ENCODE results near the gene NTPCR.

Gene NTPCR

GRCh38 chr1:232962761-232963745 lies 12.6 kb downstream of the NTPCR start (continued):
- no peak for TF ChIP-seq ZNF37A (tag by site-specific recombination; IDR thresholded peaks at IDR 0.05)
- TF ChIP-seq ZNF184 (tag by site-specific recombination; IDR thresholded peaks at IDR 0.05): no peak
- TF ChIP-seq KLF17 (tag by site-specific recombination; IDR thresholded peaks at IDR 0.05): no peak
- TF ChIP-seq ZNF843 (tag by site-specific recombination; IDR thresholded peaks at IDR 0.05): no peak
- TF ChIP-seq ZNF398 (tag by site-specific recombination; IDR thresholded peaks at IDR 0.05): no peak
- no peak for TF ChIP-seq ZSCAN18 (tag by site-specific recombination; IDR thresholded peaks at IDR 0.05)
- TF ChIP-seq MYNN (tag by site-specific recombination; IDR thresholded peaks at IDR 0.05; ENCODE audit: borderline replicate concordance): no peak

- CTCF ChIA-PET: interaction anchor here (1.3 kb wide), 1 partner anchor 11 kb away, joined by 4 read pairs; no protein-coding TSS in a partner anchor
- Histone ChIP-seq H3K27ac (ENCODE audit: extremely low read depth, low read depth, low read length) (no peak overlapping the region), H3K4me1 (ENCODE audit: control insufficient read depth, insufficient read depth, low read length) (no peaks in the 10 kb centered on the region), H3K4me3 (ENCODE audit: low read depth, low read length) (no peak overlapping the region), H3K9me3 (ENCODE audit: control insufficient read depth, insufficient read depth, low read depth, low read length) (no peaks in the 10 kb centered on the region), H3K36me3 (ENCODE audit: control insufficient read depth in 2 of 2, insufficient read depth in 1 of 2, low read length in 2 of 2) (peaks cover 12 to 61% of the 10 kb centered on the region in 2 experiments)
- POLR2A ChIA-PET: no interaction called here
- TF ChIP-seq ZNF473 (tag by site-specific recombination; IDR thresholded peaks at IDR 0.05) (no peak), ZNF174 (tag by site-specific recombination; IDR thresholded peaks at IDR 0.05) (no peak), EGR2 (tag by site-specific recombination; IDR thresholded peaks at IDR 0.05; ENCODE audit: low read depth) (no peak), ZNF146 (tag by site-specific recombination; IDR thresholded peaks at IDR 0.05) (no peak), ZNF792 (tag by site-specific recombination; IDR thresholded peaks at IDR 0.05) (no peak), PRDM6 (tag by site-specific recombination; IDR thresholded peaks at IDR 0.05) (no peak), ZNF623 (tag by site-specific recombination; IDR thresholded peaks at IDR 0.05) (no peak), ZNF133 (tag by site-specific recombination; IDR thresholded peaks at IDR 0.05) (no peak), ZNF558 (tag by site-specific recombination; IDR thresholded peaks at IDR 0.05) (no peak), ZBTB26 (tag by site-specific recombination; optimal IDR thresholded peaks at IDR 0.05) (no peak), ZNF837 (tag by site-specific recombination; IDR thresholded peaks at IDR 0.05) (no peak), REST (tag by site-specific recombination; IDR thresholded peaks at IDR 0.05) (no peak), INSM2 (tag by site-specific recombination; IDR thresholded peaks at IDR 0.05) (no peak), ZNF529 (tag by site-specific recombination; IDR thresholded peaks at IDR 0.05; ENCODE audit: insufficient replicate concordance) (no peak)
Measured at GRCh38 chr1:232964601-232965000, 14.2 kb downstream of the NTPCR start.

Data from HEK293 (cell line).